Measurements from ENCODE around the gene MAPKAP1.

- TF ChIP-seq, protein P1, sequence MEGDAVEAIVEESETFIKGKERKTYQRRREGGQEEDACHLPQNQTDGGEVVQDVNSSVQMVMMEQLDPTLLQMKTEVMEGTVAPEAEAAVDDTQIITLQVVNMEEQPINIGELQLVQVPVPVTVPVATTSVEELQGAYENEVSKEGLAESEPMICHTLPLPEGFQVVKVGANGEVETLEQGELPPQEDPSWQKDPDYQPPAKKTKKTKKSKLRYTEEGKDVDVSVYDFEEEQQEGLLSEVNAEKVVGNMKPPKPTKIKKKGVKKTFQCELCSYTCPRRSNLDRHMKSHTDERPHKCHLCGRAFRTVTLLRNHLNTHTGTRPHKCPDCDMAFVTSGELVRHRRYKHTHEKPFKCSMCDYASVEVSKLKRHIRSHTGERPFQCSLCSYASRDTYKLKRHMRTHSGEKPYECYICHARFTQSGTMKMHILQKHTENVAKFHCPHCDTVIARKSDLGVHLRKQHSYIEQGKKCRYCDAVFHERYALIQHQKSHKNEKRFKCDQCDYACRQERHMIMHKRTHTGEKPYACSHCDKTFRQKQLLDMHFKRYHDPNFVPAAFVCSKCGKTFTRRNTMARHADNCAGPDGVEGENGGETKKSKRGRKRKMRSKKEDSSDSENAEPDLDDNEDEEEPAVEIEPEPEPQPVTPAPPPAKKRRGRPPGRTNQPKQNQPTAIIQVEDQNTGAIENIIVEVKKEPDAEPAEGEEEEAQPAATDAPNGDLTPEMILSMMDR (conservative IDR thresholded peaks at IDR 0.05; ENCODE audit: low read length), result no peak
- no peak for TF ChIP-seq EZH2phosphoT487 (IDR thresholded peaks at IDR 0.05; ENCODE audit: borderline replicate concordance, low read depth, low read length)
These were observed 277.4 kb downstream of the MAPKAP1 start for GRCh38 chr9:125429476-125430160.
